Esophagus squamous epithelium (tissue), 5 donors: ENCODE data around the gene RALB. TPM values are rescaled to one million over a fixed set of nuclear protein-coding genes. Genes with fewer than 3 reads are reported as not detected.
"Not testable (repeated sequence)": the region's sequence is repeated elsewhere in the genome, so short reads cannot be mapped to it uniquely, and the experiment has no call there.

Source experiments
- DNase-seq: peaks from one replicate; lab custom pipeline; 2025; lab: John Stamatoyannopoulos, UW
- H3K27ac ChIP-seq, 4 donors: fragments of 200-600 bp; sonication (generic); one replicate each; pipeline ENCODE4 v1.5.1; 2016 to 2019; ENCODE audit warnings: mild to moderate bottlenecking in 1 of 4
- H3K27me3 ChIP-seq, 4 donors: fragments of 200-600 bp; sonication (generic); 1 replicate in 3 of 4; 2 replicates in 1 of 4; pipeline versions ENCODE4 v1.5.1 to v1.6.0; 2017 to 2021; ENCODE audit warnings: antibody characterized with exemption in 1 of 4
- H3K36me3 ChIP-seq, 3 donors: fragments of 200-600 bp; sonication (generic); one replicate each; pipeline ENCODE4 v1.5.1; 2016 to 2019
- H3K4me1 ChIP-seq, 3 donors: fragments of 200-600 bp; sonication (generic); one replicate each; pipeline ENCODE4 v1.5.1; 2017 to 2019
- H3K4me3 ChIP-seq, 4 donors: fragments of 200-600 bp; sonication (generic); 1 replicate in 3 of 4; 2 replicates in 1 of 4; pipeline ENCODE4 v1.5.1; 2016 to 2019; ENCODE audit warnings: mild to moderate bottlenecking in 2 of 4, moderate library complexity in 1 of 4
- H3K9me3 ChIP-seq, 3 donors: fragments of 200-600 bp; sonication (generic); one replicate each; pipeline ENCODE4 v1.5.1; 2016 to 2019
- POLR2A ChIP-seq, 4 donors: fragments of 450-650 bp; IDR thresholded peaks; one replicate each; pipeline ENCODE4 v1.6.1; 2017; ENCODE audit warnings: antibody characterized with exemption in 4 of 4, mild to moderate bottlenecking in 4 of 4, moderate library complexity in 3 of 4
- WGBS, 2 donors: methylation state at CpG; one replicate each; pipeline ENCODE4 v1.1.5; 2018; 5-methylcytosine and 5-hydroxymethylcytosine counted together
- intact Hi-C: fragments of 100-400 bp; cut with DNase I; formaldehyde crosslinking; loops from one replicate; pipeline ENCODE4 v1.15.0; 2022
- total RNA-seq, 4 donors: library from RNA; depleted of rRNA; stranded (reverse); fragments of >200 nt; gene quantifications; one replicate each; pipeline ENCODE4 v1.1.0, GENCODE V29; 2016
- TF ChIP-seq, protein P1 (sequence below), 6 experiments: fragments of 450-650 bp in 4 of 6; fragments of 200-600 bp in 2 of 6; sonication (generic) in 2 of 6; IDR thresholded peaks; one replicate each; pipeline ENCODE4 v1.5.1; 2016 to 2019; ENCODE audit warnings: antibody characterized with exemption in 6 of 6, mild to moderate bottlenecking in 4 of 6, moderate library complexity in 4 of 6
- donor health status: DM: yes; HTN: yes; CAD: no.

RALB gene
- total RNA-seq, 4 donors from 2014 or later: 50.2 to 99.2 (median 64.8) TPM

DNA sequence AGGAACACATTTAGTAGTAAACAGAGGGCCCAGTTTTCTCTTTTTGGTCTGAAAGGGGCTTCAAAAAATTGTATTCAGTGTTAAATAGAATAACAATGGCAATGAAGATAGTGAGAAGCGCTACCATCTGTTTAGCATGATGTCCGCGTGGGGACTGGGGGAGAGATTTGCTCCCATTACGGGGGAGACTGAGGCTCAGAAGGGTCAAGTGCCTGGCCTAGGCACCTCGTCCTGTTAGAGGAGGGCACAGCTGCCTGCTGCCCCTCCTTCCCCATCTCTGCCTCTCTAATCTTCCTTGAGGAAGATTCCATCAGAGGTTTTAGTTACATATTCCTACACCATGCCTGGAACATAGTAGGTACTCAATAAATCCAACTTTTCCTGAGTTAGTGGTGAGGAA is 19.4 kb upstream of the RALB start:
- no peak for DNase-seq

DNA sequence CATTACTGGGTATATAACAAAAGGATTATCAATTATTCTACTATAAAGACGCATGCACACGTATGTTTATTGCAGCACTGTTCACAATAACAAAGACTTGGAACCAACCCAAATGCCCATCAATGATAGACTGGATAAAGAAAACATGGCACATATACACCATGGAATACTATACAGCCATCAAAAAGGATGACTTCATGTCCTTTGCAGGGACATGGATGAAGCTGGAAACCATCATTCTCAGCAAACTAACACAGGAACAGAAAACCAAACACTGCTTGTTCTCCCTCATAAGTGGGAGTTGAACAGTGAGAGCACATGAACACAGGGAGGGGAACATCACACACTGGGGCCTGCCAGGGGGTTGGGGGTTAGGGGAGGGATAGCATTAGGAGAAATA is 17.5 kb upstream of the RALB start:
- 95 to 97% methylated on average over 2 of the region's 2 CpGs for WGBS, 2 donors
- DNase-seq, H3K4me3 ChIP-seq, intact Hi-C loops, H3K27me3 ChIP-seq, H3K27ac ChIP-seq, H3K36me3 ChIP-seq, H3K9me3 ChIP-seq: not testable (repeated sequence)
- peaks cover 5 to 55% (median 39%) of the 10 kb centered on the region in 3 donors for H3K4me1 ChIP-seq

More for the DNA sequence above, 19.4 kb upstream of the RALB start:
- Histone ChIP-seq H3K27me3 (no peaks in the 10 kb centered on the region), H3K4me3 (no peak overlapping the region), H3K4me1 (peaks cover 0 to 36% (median 20%) of the 10 kb centered on the region in 3 donors), H3K9me3 (no peaks in the 10 kb centered on the region), H3K27ac (peak overlapping the region in 2 of 4 donors; percentile 87 to 89), H3K36me3 (no peaks in the 10 kb centered on the region)
- WGBS, 2 donors: 88 to 90% methylated on average over 5 of the region's 5 CpGs
- TF ChIP-seq POLR2A (IDR thresholded peaks at IDR 0.05): no peak
- TF ChIP-seq, protein P1, sequence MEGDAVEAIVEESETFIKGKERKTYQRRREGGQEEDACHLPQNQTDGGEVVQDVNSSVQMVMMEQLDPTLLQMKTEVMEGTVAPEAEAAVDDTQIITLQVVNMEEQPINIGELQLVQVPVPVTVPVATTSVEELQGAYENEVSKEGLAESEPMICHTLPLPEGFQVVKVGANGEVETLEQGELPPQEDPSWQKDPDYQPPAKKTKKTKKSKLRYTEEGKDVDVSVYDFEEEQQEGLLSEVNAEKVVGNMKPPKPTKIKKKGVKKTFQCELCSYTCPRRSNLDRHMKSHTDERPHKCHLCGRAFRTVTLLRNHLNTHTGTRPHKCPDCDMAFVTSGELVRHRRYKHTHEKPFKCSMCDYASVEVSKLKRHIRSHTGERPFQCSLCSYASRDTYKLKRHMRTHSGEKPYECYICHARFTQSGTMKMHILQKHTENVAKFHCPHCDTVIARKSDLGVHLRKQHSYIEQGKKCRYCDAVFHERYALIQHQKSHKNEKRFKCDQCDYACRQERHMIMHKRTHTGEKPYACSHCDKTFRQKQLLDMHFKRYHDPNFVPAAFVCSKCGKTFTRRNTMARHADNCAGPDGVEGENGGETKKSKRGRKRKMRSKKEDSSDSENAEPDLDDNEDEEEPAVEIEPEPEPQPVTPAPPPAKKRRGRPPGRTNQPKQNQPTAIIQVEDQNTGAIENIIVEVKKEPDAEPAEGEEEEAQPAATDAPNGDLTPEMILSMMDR (IDR thresholded peaks at IDR 0.05): no peak
- intact Hi-C loops: no loop called here

DNA sequence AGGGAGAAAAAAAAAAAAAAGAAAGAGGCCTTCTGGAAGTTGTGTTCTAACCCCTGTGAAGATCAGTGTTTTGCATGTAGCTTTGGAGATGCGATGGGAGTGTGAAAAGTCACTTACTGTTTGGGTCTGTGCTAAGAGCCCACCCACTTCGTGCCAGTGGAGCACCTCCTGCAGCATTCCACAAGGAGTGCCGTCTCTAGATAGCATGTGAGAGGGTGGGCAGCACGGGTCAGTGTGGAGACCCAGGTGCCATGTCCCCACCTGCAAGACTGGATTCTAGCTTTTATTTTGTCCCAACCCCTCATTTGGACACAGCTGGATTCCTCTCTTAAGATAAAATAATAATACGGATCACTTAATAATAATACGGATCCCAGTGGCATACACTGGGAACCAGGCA is 17.0 kb upstream of the RALB start:
- Histone ChIP-seq H3K27ac (no peak overlapping the region), H3K4me1 (peaks cover 5 to 58% (median 40%) of the 10 kb centered on the region in 3 donors), H3K36me3 (no peaks in the 10 kb centered on the region), H3K27me3 (no peaks in the 10 kb centered on the region), H3K9me3 (no peaks in the 10 kb centered on the region), H3K4me3 (no peak overlapping the region)
- 85 to 87% methylated on average over 6 of the region's 6 CpGs for WGBS, 2 donors
- no peak for DNase-seq
- intact Hi-C loops: no loop called here
- TF ChIP-seq, protein P1 (IDR thresholded peaks at IDR 0.05): no peak
- no peak for TF ChIP-seq POLR2A (IDR thresholded peaks at IDR 0.05)

DNA sequence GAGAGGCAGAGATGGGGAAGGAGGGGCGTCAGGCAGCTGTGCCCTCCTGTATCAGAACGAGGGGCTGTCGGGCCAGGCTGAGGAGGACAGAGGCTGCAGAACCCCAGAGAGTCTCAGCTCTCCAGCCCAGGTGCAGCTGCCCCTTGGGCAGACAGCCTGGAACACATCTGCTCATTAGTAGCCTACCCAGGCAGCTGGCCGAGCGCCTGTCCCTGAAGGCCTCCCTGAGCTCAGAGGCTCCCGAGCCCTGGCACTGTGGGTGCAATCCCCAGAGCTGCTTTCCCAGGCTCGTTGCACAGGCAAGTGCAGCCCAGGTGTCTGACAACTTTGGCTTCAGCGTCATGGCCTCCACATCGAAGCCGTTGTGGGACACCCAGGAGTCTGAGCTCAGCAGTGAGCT is 16.3 kb upstream of the RALB start:
- Histone ChIP-seq H3K4me3 (no peak overlapping the region), H3K27me3 (no peaks in the 10 kb centered on the region), H3K27ac (no peak overlapping the region), H3K9me3 (no peaks in the 10 kb centered on the region), H3K36me3 (no peaks in the 10 kb centered on the region), H3K4me1 (peaks cover 5 to 52% (median 38%) of the 10 kb centered on the region in 3 donors)
- WGBS, 2 donors: 93 to 95% methylated on average over 3 to 5 of the region's 10 CpGs
- intact Hi-C loops: no loop called here
- no peak for DNase-seq
- no peak for TF ChIP-seq POLR2A (IDR thresholded peaks at IDR 0.05)
- TF ChIP-seq, protein P1 (IDR thresholded peaks at IDR 0.05): no peak

DNA sequence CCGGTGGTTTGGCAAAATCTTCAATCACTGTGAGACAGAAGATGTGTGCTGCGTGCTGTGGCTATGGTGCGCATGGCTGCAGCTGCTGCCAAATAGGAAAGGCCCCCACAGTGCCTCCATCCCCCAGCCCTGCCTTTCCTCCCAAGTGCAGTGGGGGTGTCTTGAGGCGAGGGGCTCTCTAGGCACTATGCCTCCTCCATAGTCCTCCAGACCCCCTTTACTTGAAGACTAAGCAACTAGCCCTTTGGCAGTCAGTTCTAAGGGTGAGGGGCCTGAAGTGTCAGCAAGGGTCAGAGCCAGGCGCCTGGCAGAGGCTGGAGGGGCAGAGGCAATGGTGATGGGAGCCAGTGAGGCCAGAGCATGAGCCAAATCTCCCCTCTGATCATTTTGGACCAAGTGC is 15.9 kb upstream of the RALB start:
- DNase-seq: no peak
- Histone ChIP-seq H3K9me3 (no peaks in the 10 kb centered on the region), H3K4me3 (no peak overlapping the region), H3K27ac (no peak overlapping the region), H3K27me3 (no peaks in the 10 kb centered on the region), H3K4me1 (peaks cover 5 to 47% (median 33%) of the 10 kb centered on the region in 3 donors), H3K36me3 (no peaks in the 10 kb centered on the region)
- WGBS, 2 donors: 81% methylated on average over 4 of the region's 5 CpGs; no CpG with 5 or more reads in 1 of the 2 donors
- intact Hi-C loops: no loop called here
- TF ChIP-seq, protein P1 (IDR thresholded peaks at IDR 0.05): no peak
- no peak for TF ChIP-seq POLR2A (IDR thresholded peaks at IDR 0.05)

DNA sequence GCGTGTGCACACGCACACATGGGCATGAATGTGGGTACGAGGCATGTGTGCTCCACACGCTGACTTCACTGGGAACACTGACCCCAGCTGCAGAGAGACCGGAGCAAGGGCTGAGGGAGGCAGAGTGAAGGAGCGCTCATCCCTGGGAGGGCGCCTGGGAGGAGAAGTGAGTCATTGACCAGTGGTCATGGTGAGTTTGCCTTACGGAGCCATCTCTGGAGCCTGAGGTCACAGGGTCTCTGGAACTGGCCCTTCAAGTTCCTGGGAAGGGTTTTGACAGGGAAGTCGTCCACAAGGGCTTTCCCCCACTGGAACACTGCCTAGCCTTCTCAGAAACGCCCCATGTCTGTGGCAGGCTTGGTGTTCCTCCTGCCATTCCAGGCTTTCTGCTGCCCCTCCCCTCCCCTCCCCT is 15.2 kb upstream of the RALB start:
- H3K4me3 ChIP-seq: no peak overlapping the region
- H3K27ac ChIP-seq: peak overlapping the region in 3 of 4 donors; percentile 63 to 80 (median 77)

More for the DNA sequence above, 15.2 kb upstream of the RALB start:
- H3K4me1 ChIP-seq: peaks cover 5 to 43% (median 31%) of the 10 kb centered on the region in 3 donors
- intact Hi-C loops: no loop called here
- 22 to 47% methylated on average over 3 to 10 of the region's 10 CpGs for WGBS, 2 donors
- H3K9me3 ChIP-seq: no peaks in the 10 kb centered on the region
- DNase-seq: no peak
- no peak for TF ChIP-seq POLR2A (IDR thresholded peaks at IDR 0.05)
- TF ChIP-seq, protein P1 (IDR thresholded peaks at IDR 0.05): no peak
- no peaks in the 10 kb centered on the region for H3K27me3 ChIP-seq
- no peaks in the 10 kb centered on the region for H3K36me3 ChIP-seq
